Testis (tissue), 2 donors: Measurements from ENCODE around the gene IP6K1.

Experiments
- POLR2A ChIP-seq: fragments of 450-650 bp; IDR thresholded peaks from one replicate; pipeline ENCODE4 v1.6.1; 2017; ENCODE audit warnings: antibody characterized with exemption, mild to moderate bottlenecking, moderate library complexity
- TF ChIP-seq, protein P1 (sequence below), 3 experiments: fragments of 450-650 bp in 2 of 3; fragments of 200-600 bp in 1 of 3; sonication (generic) in 1 of 3; IDR thresholded peaks; one replicate each; pipeline ENCODE4 v1.5.1; 2016 to 2019; ENCODE audit warnings: antibody characterized with exemption in 3 of 3, mild to moderate bottlenecking in 2 of 3, moderate library complexity in 1 of 3

DNA sequence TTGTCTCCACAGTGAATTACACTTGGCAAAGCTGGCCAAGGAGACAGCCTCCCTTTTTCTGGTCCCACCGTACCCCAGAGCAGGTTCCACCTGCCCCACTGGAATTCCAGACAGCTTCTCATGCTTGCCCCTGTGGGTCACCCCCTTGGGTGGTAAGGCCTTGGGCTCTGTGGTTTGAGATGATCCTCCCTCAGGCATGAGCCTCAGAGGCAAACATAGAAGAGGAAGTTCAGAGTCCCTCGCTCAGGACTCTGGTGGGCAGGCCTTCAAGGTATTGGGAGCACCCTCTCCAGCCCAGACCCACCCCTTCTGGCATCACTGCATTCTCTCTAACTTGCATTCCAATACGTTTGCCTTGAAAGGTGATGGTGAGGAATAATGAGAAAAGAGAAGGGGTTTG lies 45.0 kb upstream of the IP6K1 start:
- TF ChIP-seq, protein P1, sequence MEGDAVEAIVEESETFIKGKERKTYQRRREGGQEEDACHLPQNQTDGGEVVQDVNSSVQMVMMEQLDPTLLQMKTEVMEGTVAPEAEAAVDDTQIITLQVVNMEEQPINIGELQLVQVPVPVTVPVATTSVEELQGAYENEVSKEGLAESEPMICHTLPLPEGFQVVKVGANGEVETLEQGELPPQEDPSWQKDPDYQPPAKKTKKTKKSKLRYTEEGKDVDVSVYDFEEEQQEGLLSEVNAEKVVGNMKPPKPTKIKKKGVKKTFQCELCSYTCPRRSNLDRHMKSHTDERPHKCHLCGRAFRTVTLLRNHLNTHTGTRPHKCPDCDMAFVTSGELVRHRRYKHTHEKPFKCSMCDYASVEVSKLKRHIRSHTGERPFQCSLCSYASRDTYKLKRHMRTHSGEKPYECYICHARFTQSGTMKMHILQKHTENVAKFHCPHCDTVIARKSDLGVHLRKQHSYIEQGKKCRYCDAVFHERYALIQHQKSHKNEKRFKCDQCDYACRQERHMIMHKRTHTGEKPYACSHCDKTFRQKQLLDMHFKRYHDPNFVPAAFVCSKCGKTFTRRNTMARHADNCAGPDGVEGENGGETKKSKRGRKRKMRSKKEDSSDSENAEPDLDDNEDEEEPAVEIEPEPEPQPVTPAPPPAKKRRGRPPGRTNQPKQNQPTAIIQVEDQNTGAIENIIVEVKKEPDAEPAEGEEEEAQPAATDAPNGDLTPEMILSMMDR (IDR thresholded peaks at IDR 0.05), result no peak
- TF ChIP-seq POLR2A, result no peak
